K562 (cell line): ENCODE data around the gene TMPRSS7. TPM values are rescaled to one million over a fixed set of nuclear protein-coding genes. Genes with fewer than 3 reads are reported as not detected.

ENCODE experiments used
- ATAC-seq: fragments of 200-7000 bp; cut with Tn5 transposase; 3 replicates; pipeline ENCODE4 v1.9.1; 2020; ENCODE audit warnings: moderate library complexity
- BruUV-seq: library from RNA; stranded (reverse); fragments of 400-500 nt; replicated peaks from 2 replicates; lab custom pipeline; 2021; lab: Mats Ljungman, UMichigan
- CTCF ChIA-PET: fragments of 300-600 bp; formaldehyde crosslinking; extraction: SDS; loops from one replicate; lab custom pipeline; 2021; ENCODE audit warnings: low intra/inter-chr PET ratio; lab: Yijun Ruan, JAX
- POLR2A ChIA-PET: fragments of 300-600, 350-650 bp; sonication (Branson Sonifier 250); formaldehyde crosslinking; extraction: SDS; loops from one replicate; lab custom pipeline; 2021; ENCODE audit warnings: antibody characterized with exemption, inconsistent platforms; lab: Yijun Ruan, JAX
- DNase-seq, 4 experiments: peaks; one replicate each; pipeline versions ENCODE4 v3.0.0 to v3.0.0-alpha.2; 2011 to 2018; ENCODE audit warnings: low spot score in 3 of 4, mixed read lengths in 3 of 4; ENCODE audit errors: extremely low read depth in 1 of 4
- FAIRE-seq: peaks from 2 replicates; lab custom pipeline; 2011; peaks lifted over from hg19 to GRCh38; lab: Jason Lieb, UNC
- H2AFZ ChIP-seq: 2 replicates; pipeline ENCODE4 v1.6.0; 2011; ENCODE audit warnings: low read depth, low read length, control low read depth, inconsistent platforms
- H3K27ac ChIP-seq: fragments of 200-600 bp; 3 replicates; pipeline ENCODE4 v1.8.0; 2011; ENCODE audit warnings: low read depth, mild to moderate bottlenecking, control low read depth, inconsistent platforms, low read length, moderate library complexity, mixed read lengths; ENCODE audit errors: extremely low read depth
- H3K27me3 ChIP-seq, 2 experiments: fragments of 300-600 bp in 1 of 2; 2 replicates in 1 of 2; 3 replicates in 1 of 2; pipeline versions ENCODE4 v1.6.0 to v1.8.0; 2011; ENCODE audit warnings: inconsistent platforms in 2 of 2, low read length in 2 of 2, mild to moderate bottlenecking in 1 of 2, mixed read lengths in 1 of 2, moderate library complexity in 1 of 2; ENCODE audit not compliant: control insufficient read depth in 2 of 2, insufficient read depth in 2 of 2
- H3K36me3 ChIP-seq: fragments of 300-600 bp; 3 replicates; pipeline ENCODE4 v1.8.0; 2011; ENCODE audit warnings: mild to moderate bottlenecking, low read length, inconsistent platforms; ENCODE audit not compliant: control insufficient read depth, insufficient read depth
- H3K4me1 ChIP-seq, 2 experiments: fragments of 200-600 bp in 1 of 2; replicated peaks in 1 of 2; 2 replicates in 1 of 2; 3 replicates in 1 of 2; pipeline versions ENCODE4 v1.5.1 to v1.8.0; 2011; ENCODE audit warnings: inconsistent platforms in 2 of 2, low read length in 2 of 2, mild to moderate bottlenecking in 1 of 2, mixed read lengths in 1 of 2, moderate library complexity in 1 of 2; ENCODE audit not compliant: control insufficient read depth in 2 of 2, insufficient read depth in 2 of 2
- H3K4me2 ChIP-seq: 2 replicates; pipeline ENCODE4 v1.6.1; 2011; ENCODE audit warnings: low read length, control low read depth, inconsistent platforms, mixed read lengths; ENCODE audit not compliant: insufficient read depth
- H3K4me3 ChIP-seq: fragments of 200-600 bp; sonication (generic), shearing (Covaris generic); 2 replicates; pipeline ENCODE4 v1.5.1; 2016; ENCODE audit warnings: control low read depth, inconsistent platforms
- H3K79me2 ChIP-seq: fragments of 200-600 bp; 3 replicates; pipeline ENCODE4 v1.8.0; 2011; ENCODE audit warnings: low read length, inconsistent platforms; ENCODE audit not compliant: control insufficient read depth, insufficient read depth
- H3K9ac ChIP-seq, 2 experiments: 2 replicates each; pipeline versions ENCODE4 v1.6.0 to v1.6.1; 2011; ENCODE audit warnings: low read depth in 2 of 2, low read length in 2 of 2, control low read depth in 1 of 2, inconsistent platforms in 1 of 2, mild to moderate bottlenecking in 1 of 2, mixed read lengths in 1 of 2; ENCODE audit not compliant: insufficient read depth in 1 of 2
- H3K9me1 ChIP-seq: one replicate; pipeline ENCODE4 v1.6.0; 2011; ENCODE audit warnings: inconsistent platforms, mild to moderate bottlenecking, low read length, moderate library complexity; ENCODE audit not compliant: control insufficient read depth, insufficient read depth
- H3K9me3 ChIP-seq: replicated peaks from 2 replicates; pipeline ENCODE4 v1.5.1; 2011; ENCODE audit warnings: low read depth, low read length, inconsistent platforms; ENCODE audit not compliant: control insufficient read depth, insufficient read depth
- H4K20me1 ChIP-seq: replicated peaks from 2 replicates; pipeline ENCODE4 v1.6.1; 2011; ENCODE audit warnings: low read length, inconsistent platforms, mixed read lengths; ENCODE audit not compliant: control insufficient read depth, insufficient read depth
- ERF ChIP-seq: fragments of 450-650 bp; formaldehyde crosslinking; IDR thresholded peaks from 2 replicates; pipeline ENCODE4 v1.4.0; 2020; ENCODE audit warnings: mild to moderate bottlenecking, mixed read lengths
- NFATC3 ChIP-seq: fragments of 450-650 bp; IDR thresholded peaks from 2 replicates; pipeline ENCODE4 v1.6.1; 2017; ENCODE audit warnings: mild to moderate bottlenecking
- NR2C2 ChIP-seq, 2 experiments: fragments of 200-800 bp in 1 of 2; sonication (Bioruptor generic) in 1 of 2; sonication (generic) in 1 of 2; formaldehyde crosslinking in 1 of 2; IDR thresholded peaks; 2 replicates each; pipeline versions ENCODE4 v1.6.1 to v1.8.0; 2016 to 2022; ENCODE audit warnings: mild to moderate bottlenecking in 1 of 2, missing compliant biosample characterization in 1 of 2, missing genetic modification characterization in 1 of 2, missing genetic modification reagents in 1 of 2
- ZBED1 ChIP-seq: IDR thresholded peaks from 2 replicates; pipeline ENCODE4 v1.6.1; 2014
- ZNF143 ChIP-seq: sonication (generic); formaldehyde crosslinking; IDR thresholded peaks from 2 replicates; pipeline ENCODE4 v1.9.0; 2022; ENCODE audit warnings: mild to moderate bottlenecking, missing genetic modification reagents
- ZNF766 ChIP-seq: fragments of 200-800 bp; sonication (Bioruptor generic); conservative IDR thresholded peaks from 2 replicates; pipeline ENCODE4 v1.6.1; 2016; ENCODE audit warnings: missing genetic modification characterization, missing compliant biosample characterization
- WGBS: fragments of 100-300 bp; shearing (Covaris generic); methylation state at CpG from one replicate; pipeline ENCODE4 v1.1.6; 2016; ENCODE audit warnings: low coverage, mixed read lengths; ENCODE audit not compliant: insufficient coverage; ENCODE audit errors: missing lambda C conversion rate; 5-methylcytosine and 5-hydroxymethylcytosine counted together
- in situ Hi-C: fragments of 300-500 bp; cut with MboI; formaldehyde crosslinking; loops from 4 replicates; pipeline ENCODE4 v1.15.0; 2018; ENCODE audit warnings: inconsistent platforms, mixed read lengths
- intact Hi-C: fragments of 100-400 bp; cut with micrococcal nuclease; formaldehyde crosslinking; loops from 2 replicates; pipeline ENCODE4 v1.14.2; 2022
- polyA plus RNA-seq, 8 experiments: library from polyadenylated mRNA; depleted of rRNA in 4 of 8; stranded (reverse) in 5 of 8; unstranded in 3 of 8; fragments of >200 nt; fragmentation: Nextera tagmentation in 2 of 8; fragmentation: Illumina TruSeq in 1 of 8; extraction: Ambion mirVana in 2 of 8; extraction: Trizol in 1 of 8; gene quantifications; 2 replicates each; pipeline versions ENCODE4 v1.2.1 to v1.2.3, GENCODE V29; 2011 to 2014; ENCODE audit warnings: inconsistent platforms in 1 of 8, missing spikeins in 1 of 8
- total RNA-seq, 7 experiments: library from RNA; depleted of rRNA in 6 of 7; stranded (reverse); fragments of >200 nt in 6 of 7; fragmentation: Illumina TruSeq in 2 of 7; extraction: Trizol in 2 of 7; gene quantifications; 2 replicates each; pipeline versions ENCODE4 v1.2.1 to v1.2.3, GENCODE V29; 2011 to 2021; ENCODE audit warnings: low replicate concordance in 1 of 7
- TF ChIP-seq, protein P1 (sequence below), 2 experiments: fragments of 450-650 bp in 1 of 2; IDR thresholded peaks; 2 replicates each; pipeline ENCODE4 v1.6.1; 2011 to 2017; ENCODE audit warnings: low read depth in 2 of 2, antibody characterized with exemption in 1 of 2, borderline replicate concordance in 1 of 2, low read length in 1 of 2, mild to moderate bottlenecking in 1 of 2, mixed read lengths in 1 of 2; ENCODE audit not compliant: control insufficient read depth in 1 of 2
- TF ChIP-seq, protein P2 (sequence below): sonication (generic); formaldehyde crosslinking; IDR thresholded peaks from 2 replicates; pipeline ENCODE4 v1.8.1; 2023; ENCODE audit warnings: mild to moderate bottlenecking, missing genetic modification reagents

TMPRSS7 gene
- total and polyA plus RNA-seq, 9 of the 15 experiments (the other 6 are each of a cell fraction or from before 2014, with no cell fraction given) = not detected

GRCh38 chr3:112115161-112115739 is 80.7 kb downstream of the TMPRSS7 start:
- no peaks in the 10 kb centered on the region for H3K9me3 ChIP-seq
- no peak overlapping the region for H2AFZ ChIP-seq
- FAIRE-seq (no peak), ATAC-seq (no peak), DNase-seq (no peak)
- H3K4me2 ChIP-seq = no peak overlapping the region
- H4K20me1 ChIP-seq = no peaks in the 10 kb centered on the region
- WGBS = 59% methylated on average over 5 of the region's 6 CpGs
- intact Hi-C loops = no loop called here
- no TSS peak for BruUV-seq
- in situ Hi-C loops = loop anchor here (25.0 kb wide), 1 partner anchor 397 kb away; no protein-coding TSS in a partner anchor
- no peak overlapping the region for H3K4me3 ChIP-seq
- no peak overlapping the region for H3K9ac ChIP-seq
- ChIA-PET POLR2A (no interaction called here), CTCF (no interaction called here)
- TF ChIP-seq NR2C2 (CRISPR knock-in tag; IDR thresholded peaks at IDR 0.05) (no peak), NR2C2 (tag; IDR thresholded peaks at IDR 0.05) (no peak), ZNF143 (CRISPR knock-in tag) (no peak), NFATC3 (no peak), ZBED1 (no peak), ZNF766 (CRISPR knock-in tag) (no peak), ERF (no peak)
- TF ChIP-seq, protein P1, sequence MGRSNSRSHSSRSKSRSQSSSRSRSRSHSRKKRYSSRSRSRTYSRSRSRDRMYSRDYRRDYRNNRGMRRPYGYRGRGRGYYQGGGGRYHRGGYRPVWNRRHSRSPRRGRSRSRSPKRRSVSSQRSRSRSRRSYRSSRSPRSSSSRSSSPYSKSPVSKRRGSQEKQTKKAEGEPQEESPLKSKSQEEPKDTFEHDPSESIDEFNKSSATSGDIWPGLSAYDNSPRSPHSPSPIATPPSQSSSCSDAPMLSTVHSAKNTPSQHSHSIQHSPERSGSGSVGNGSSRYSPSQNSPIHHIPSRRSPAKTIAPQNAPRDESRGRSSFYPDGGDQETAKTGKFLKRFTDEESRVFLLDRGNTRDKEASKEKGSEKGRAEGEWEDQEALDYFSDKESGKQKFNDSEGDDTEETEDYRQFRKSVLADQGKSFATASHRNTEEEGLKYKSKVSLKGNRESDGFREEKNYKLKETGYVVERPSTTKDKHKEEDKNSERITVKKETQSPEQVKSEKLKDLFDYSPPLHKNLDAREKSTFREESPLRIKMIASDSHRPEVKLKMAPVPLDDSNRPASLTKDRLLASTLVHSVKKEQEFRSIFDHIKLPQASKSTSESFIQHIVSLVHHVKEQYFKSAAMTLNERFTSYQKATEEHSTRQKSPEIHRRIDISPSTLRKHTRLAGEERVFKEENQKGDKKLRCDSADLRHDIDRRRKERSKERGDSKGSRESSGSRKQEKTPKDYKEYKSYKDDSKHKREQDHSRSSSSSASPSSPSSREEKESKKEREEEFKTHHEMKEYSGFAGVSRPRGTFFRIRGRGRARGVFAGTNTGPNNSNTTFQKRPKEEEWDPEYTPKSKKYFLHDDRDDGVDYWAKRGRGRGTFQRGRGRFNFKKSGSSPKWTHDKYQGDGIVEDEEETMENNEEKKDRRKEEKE (IDR thresholded peaks at IDR 0.05; ENCODE audit: borderline replicate concordance in 1 of 2, control insufficient read depth in 1 of 2, low read depth in 2 of 2, low read length in 1 of 2) = no peak
- TF ChIP-seq, protein P2, sequence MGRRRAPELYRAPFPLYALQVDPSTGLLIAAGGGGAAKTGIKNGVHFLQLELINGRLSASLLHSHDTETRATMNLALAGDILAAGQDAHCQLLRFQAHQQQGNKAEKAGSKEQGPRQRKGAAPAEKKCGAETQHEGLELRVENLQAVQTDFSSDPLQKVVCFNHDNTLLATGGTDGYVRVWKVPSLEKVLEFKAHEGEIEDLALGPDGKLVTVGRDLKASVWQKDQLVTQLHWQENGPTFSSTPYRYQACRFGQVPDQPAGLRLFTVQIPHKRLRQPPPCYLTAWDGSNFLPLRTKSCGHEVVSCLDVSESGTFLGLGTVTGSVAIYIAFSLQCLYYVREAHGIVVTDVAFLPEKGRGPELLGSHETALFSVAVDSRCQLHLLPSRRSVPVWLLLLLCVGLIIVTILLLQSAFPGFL = no peak
- no peaks in the 10 kb centered on the region for H3K27me3 ChIP-seq
- no peaks in the 10 kb centered on the region for H3K9me1 ChIP-seq
- H3K79me2 ChIP-seq = no peaks in the 10 kb centered on the region
- no peaks in the 10 kb centered on the region for H3K4me1 ChIP-seq
- no peak overlapping the region for H3K27ac ChIP-seq
- 0 out of 3 replicates have a peak, but pooled peaks cover 2% of the 10 kb centered on the region for H3K36me3 ChIP-seq
